ENCODE measurements around the gene CDYL2.

- TF ChIP-seq, protein P1, sequence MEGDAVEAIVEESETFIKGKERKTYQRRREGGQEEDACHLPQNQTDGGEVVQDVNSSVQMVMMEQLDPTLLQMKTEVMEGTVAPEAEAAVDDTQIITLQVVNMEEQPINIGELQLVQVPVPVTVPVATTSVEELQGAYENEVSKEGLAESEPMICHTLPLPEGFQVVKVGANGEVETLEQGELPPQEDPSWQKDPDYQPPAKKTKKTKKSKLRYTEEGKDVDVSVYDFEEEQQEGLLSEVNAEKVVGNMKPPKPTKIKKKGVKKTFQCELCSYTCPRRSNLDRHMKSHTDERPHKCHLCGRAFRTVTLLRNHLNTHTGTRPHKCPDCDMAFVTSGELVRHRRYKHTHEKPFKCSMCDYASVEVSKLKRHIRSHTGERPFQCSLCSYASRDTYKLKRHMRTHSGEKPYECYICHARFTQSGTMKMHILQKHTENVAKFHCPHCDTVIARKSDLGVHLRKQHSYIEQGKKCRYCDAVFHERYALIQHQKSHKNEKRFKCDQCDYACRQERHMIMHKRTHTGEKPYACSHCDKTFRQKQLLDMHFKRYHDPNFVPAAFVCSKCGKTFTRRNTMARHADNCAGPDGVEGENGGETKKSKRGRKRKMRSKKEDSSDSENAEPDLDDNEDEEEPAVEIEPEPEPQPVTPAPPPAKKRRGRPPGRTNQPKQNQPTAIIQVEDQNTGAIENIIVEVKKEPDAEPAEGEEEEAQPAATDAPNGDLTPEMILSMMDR (IDR thresholded peaks at IDR 0.05; ENCODE audit: low read depth, low read length, poor library complexity, severe bottlenecking), result no peak
- TF ChIP-seq EZH2phosphoT487 (IDR thresholded peaks at IDR 0.05; ENCODE audit: borderline replicate concordance, low read length), result no peak
These were observed 1.9 kb upstream of the CDYL2 start for GRCh38 chr16:80806289-80806688.

Data from DOHH2 (cell line).